HUES48 (cell line): Measurements from ENCODE around the gene UFSP1.

Experiments used
- H3K27ac ChIP-seq: one replicate; pipeline ENCODE4 v1.7.0; 2013; ENCODE audit warnings: low read depth, low read length, inconsistent platforms
- H3K27me3 ChIP-seq: 2 replicates; pipeline ENCODE4 v1.6.1; 2013; ENCODE audit warnings: mild to moderate bottlenecking, low read length; ENCODE audit not compliant: control insufficient read depth, insufficient read depth
- H3K36me3 ChIP-seq: 2 replicates; pipeline ENCODE4 v1.6.1; 2013; ENCODE audit warnings: low read length; ENCODE audit not compliant: control insufficient read depth, insufficient read depth
- H3K4me1 ChIP-seq: 2 replicates; pipeline ENCODE4 v1.6.1; 2013; ENCODE audit warnings: mild to moderate bottlenecking, low read length; ENCODE audit not compliant: control insufficient read depth, insufficient read depth
- H3K4me3 ChIP-seq: 2 replicates; pipeline ENCODE4 v1.5.1; 2013; ENCODE audit warnings: mild to moderate bottlenecking, low read depth, low read length
- H3K9ac ChIP-seq: 2 replicates; pipeline ENCODE4 v1.6.1; 2013; ENCODE audit warnings: mild to moderate bottlenecking, low read depth, low read length, moderate library complexity
- H3K9me3 ChIP-seq: 2 replicates; pipeline ENCODE4 v1.6.1; 2013; ENCODE audit warnings: low read length; ENCODE audit not compliant: control insufficient read depth, insufficient read depth

The UFSP1 gene

GRCh38 chr7:100886936-100887515 is 2.5 kb downstream of the UFSP1 start:
- H3K4me1 ChIP-seq, result no peaks in the 10 kb centered on the region
- H3K36me3 ChIP-seq, result peaks cover 68% of the 10 kb centered on the region
- no peak overlapping the region for H3K27ac ChIP-seq
- H3K9ac ChIP-seq, result no peak overlapping the region
- no peaks in the 10 kb centered on the region for H3K27me3 ChIP-seq
- H3K4me3 ChIP-seq, result no peak overlapping the region
- no peaks in the 10 kb centered on the region for H3K9me3 ChIP-seq

GRCh38 chr7:100886142-100886935 is 3.2 kb downstream of the UFSP1 start:
- no peak overlapping the region for H3K9ac ChIP-seq
- H3K27me3 ChIP-seq, result no peaks in the 10 kb centered on the region
- no peak overlapping the region for H3K27ac ChIP-seq
- H3K36me3 ChIP-seq, result peaks cover 75% of the 10 kb centered on the region
- no peak overlapping the region for H3K4me3 ChIP-seq
- no peaks in the 10 kb centered on the region for H3K4me1 ChIP-seq
- H3K9me3 ChIP-seq, result no peaks in the 10 kb centered on the region

GRCh38 chr7:100885440-100886141 is 3.9 kb downstream of the UFSP1 start:
- Histone ChIP-seq H3K27ac (no peak overlapping the region), H3K4me3 (no peak overlapping the region), H3K4me1 (no peaks in the 10 kb centered on the region), H3K36me3 (peaks cover 82% of the 10 kb centered on the region), H3K27me3 (no peaks in the 10 kb centered on the region), H3K9me3 (no peaks in the 10 kb centered on the region), H3K9ac (no peak overlapping the region)

GRCh38 chr7:100884736-100885439 is 4.6 kb downstream of the UFSP1 start:
- Histone ChIP-seq H3K4me1 (no peaks in the 10 kb centered on the region), H3K27ac (no peak overlapping the region), H3K36me3 (peaks cover 87% of the 10 kb centered on the region), H3K27me3 (no peaks in the 10 kb centered on the region), H3K9me3 (no peaks in the 10 kb centered on the region), H3K4me3 (no peak overlapping the region), H3K9ac (no peak overlapping the region)

GRCh38 chr7:100882785-100883526 is 6.6 kb downstream of the UFSP1 start:
- H3K9ac ChIP-seq, result no peak overlapping the region

GRCh38 chr7:100882201-100882600 is 7.3 kb downstream of the UFSP1 start:
- no peaks in the 10 kb centered on the region for H3K27me3 ChIP-seq
- H3K4me3 ChIP-seq, result no peak overlapping the region
- H3K4me1 ChIP-seq, result no peaks in the 10 kb centered on the region
- no peak overlapping the region for H3K27ac ChIP-seq
- no peaks in the 10 kb centered on the region for H3K9me3 ChIP-seq
- peaks cover 97% of the 10 kb centered on the region for H3K36me3 ChIP-seq
- no peak overlapping the region for H3K9ac ChIP-seq

More at GRCh38 chr7:100882785-100883526, 6.6 kb downstream of the UFSP1 start:
- no peaks in the 10 kb centered on the region for H3K27me3 ChIP-seq
- no peaks in the 10 kb centered on the region for H3K9me3 ChIP-seq
- no peak overlapping the region for H3K27ac ChIP-seq
- H3K36me3 ChIP-seq, result peaks cover 97% of the 10 kb centered on the region
- H3K4me3 ChIP-seq, result no peak overlapping the region
- no peaks in the 10 kb centered on the region for H3K4me1 ChIP-seq

GRCh38 chr7:100881136-100881535 is 8.4 kb downstream of the UFSP1 start:
- Histone ChIP-seq H3K9me3 (no peaks in the 10 kb centered on the region), H3K4me3 (no peak overlapping the region), H3K36me3 (peaks cover 97% of the 10 kb centered on the region), H3K4me1 (no peaks in the 10 kb centered on the region), H3K27me3 (no peaks in the 10 kb centered on the region), H3K9ac (no peak overlapping the region), H3K27ac (no peak overlapping the region)

GRCh38 chr7:100880645-100881044 is 8.9 kb downstream of the UFSP1 start:
- no peaks in the 10 kb centered on the region for H3K4me1 ChIP-seq
- H3K4me3 ChIP-seq, result no peak overlapping the region
- H3K9ac ChIP-seq, result no peak overlapping the region
- H3K36me3 ChIP-seq, result peaks cover 93% of the 10 kb centered on the region
- H3K9me3 ChIP-seq, result no peaks in the 10 kb centered on the region
- no peak overlapping the region for H3K27ac ChIP-seq
- H3K27me3 ChIP-seq, result no peaks in the 10 kb centered on the region

GRCh38 chr7:100879685-100880261 is 9.7 kb downstream of the UFSP1 start:
- Histone ChIP-seq H3K27ac (no peak overlapping the region), H3K9me3 (no peaks in the 10 kb centered on the region), H3K4me1 (no peaks in the 10 kb centered on the region), H3K4me3 (no peak overlapping the region), H3K27me3 (no peaks in the 10 kb centered on the region), H3K36me3 (peaks cover 84% of the 10 kb centered on the region), H3K9ac (no peak overlapping the region)

GRCh38 chr7:100878685-100879084 is 10.8 kb downstream of the UFSP1 start:
- Histone ChIP-seq H3K36me3 (peaks cover 77% of the 10 kb centered on the region), H3K9ac (no peak overlapping the region)

More at GRCh38 chr7:100878685-100879084, 10.8 kb downstream of the UFSP1 start:
- Histone ChIP-seq H3K27me3 (no peaks in the 10 kb centered on the region), H3K9me3 (no peaks in the 10 kb centered on the region), H3K4me1 (no peaks in the 10 kb centered on the region), H3K27ac (no peak overlapping the region), H3K4me3 (no peak overlapping the region)
